Measurements from ENCODE around the gene SATB2. TPM values are rescaled to one million over a fixed set of nuclear protein-coding genes. Genes with fewer than 3 reads are reported as not detected.
A peak's percentile ranks its signal among the peaks of the same experiment; 100 is the strongest.

SATB2 gene
- total RNA-seq, 1 experiment from 2014 or later = 22.1 TPM

GRCh38 chr2:199455545-199456382, 2.0 kb downstream of the SATB2 start:
- POLR2A ChIA-PET = interaction anchor here (0.6 to 0.9 kb wide), 2 partner anchors 9 to 13 kb away, joined by 3 read pairs; no protein-coding TSS in a partner anchor
- Mint-ChIP-seq H3K9me3 (no peaks in the 10 kb centered on the region), H3K36me3 (no peaks in the 10 kb centered on the region), H3K4me1 (peaks cover 29% of the 10 kb centered on the region), H3K4me3 (peak overlapping the region; percentile 92), H3K27ac (peak overlapping the region; percentile 15; the same call in 1 of the 2 replicates), H3K27me3 (ENCODE audit: low read depth) (peaks cover 36% of the 10 kb centered on the region)
- CTCF ChIA-PET = interaction anchor here (0.6 to 3.3 kb wide), 4 partner anchors 9 to 33 kb away, joined by 3 to 30 read pairs (median 4); no protein-coding TSS in a partner anchor
- DNase-seq (ENCODE audit: low spot score) (peak; percentile 69), ATAC-seq (peak; percentile 38)
- peak; percentile 20; the same call in 1 of the 2 replicates for TF ChIP-seq FOXP1 (CRISPR knock-in tag; IDR thresholded peaks at IDR 0.05; ENCODE audit: borderline replicate concordance)
- no peak for TF ChIP-seq RORB (CRISPR knock-in tag; IDR thresholded peaks at IDR 0.05)
- no peak for TF ChIP-seq ZNF423 (CRISPR knock-in tag; IDR thresholded peaks at IDR 0.05)
- no peak for TF ChIP-seq ZBTB21 (CRISPR knock-in tag; IDR thresholded peaks at IDR 0.05; ENCODE audit: borderline replicate concordance)
- no peak for TF ChIP-seq ZBTB43 (CRISPR knock-in tag; IDR thresholded peaks at IDR 0.05)
- no peak for TF ChIP-seq ZMAT4 (CRISPR knock-in tag; IDR thresholded peaks at IDR 0.05)
- TF ChIP-seq PREB (CRISPR knock-in tag; IDR thresholded peaks at IDR 0.05; ENCODE audit: borderline replicate concordance) = no peak
- no peak for TF ChIP-seq ZNF425 (CRISPR knock-in tag; conservative IDR thresholded peaks at IDR 0.05)
- TF ChIP-seq USF2 (CRISPR knock-in tag; IDR thresholded peaks at IDR 0.05) = no peak
- TF ChIP-seq HMGXB4 (CRISPR knock-in tag; IDR thresholded peaks at IDR 0.05) = no peak
- TF ChIP-seq RELA (CRISPR knock-in tag; IDR thresholded peaks at IDR 0.05; ENCODE audit: borderline replicate concordance) = no peak
- 0 out of 2 replicates have a peak, but pooled peaks have one; percentile 25 for TF ChIP-seq ZNF121 (CRISPR knock-in tag; IDR thresholded peaks at IDR 0.05)
- TF ChIP-seq ERG (CRISPR knock-in tag; IDR thresholded peaks at IDR 0.05) = no peak
- no peak for TF ChIP-seq JAZF1 (CRISPR knock-in tag; IDR thresholded peaks at IDR 0.05)
- no peak for TF ChIP-seq NR2C2 (CRISPR knock-in tag; IDR thresholded peaks at IDR 0.05)
- no peak for TF ChIP-seq NR1H2 (CRISPR knock-in tag; IDR thresholded peaks at IDR 0.05)
- no peak for TF ChIP-seq SOX15 (CRISPR knock-in tag; IDR thresholded peaks at IDR 0.05)
- no peak for TF ChIP-seq HMGA2 (CRISPR knock-in tag; IDR thresholded peaks at IDR 0.05)
- no peak for TF ChIP-seq CTCF (IDR thresholded peaks at IDR 0.05)
- no peak for TF ChIP-seq ATF6 (CRISPR knock-in tag; IDR thresholded peaks at IDR 0.05)

All from WTC11 (cell line).